Activated CD4-positive, alpha-beta T cell treated with anti-CD3 and anti-CD28 coated beads for 36 hours (primary cell): ENCODE results near the gene NDUFS2. TPM values are rescaled to one million over a fixed set of nuclear protein-coding genes. Genes with fewer than 3 reads are reported as not detected.

Experiments used
- ATAC-seq: fragments of 200-7000 bp; cut with Tn5 transposase; one replicate; pipeline ENCODE4 v1.10.0; 2021; ENCODE audit warnings: mild to moderate bottlenecking, moderate library complexity
- CTCF ChIA-PET: fragments of 350-600 bp; sonication (Branson Sonifier 250); formaldehyde crosslinking; loops from one replicate; lab custom pipeline; 2021; ENCODE audit warnings: antibody characterized with exemption; lab: Charles Lee
- POLR2A ChIA-PET: fragments of 350-600 bp; sonication (Branson Sonifier 250); formaldehyde crosslinking; loops from one replicate; lab custom pipeline; 2021; ENCODE audit warnings: antibody characterized with exemption, inconsistent platforms; lab: Charles Lee
- DNase-seq: peaks from one replicate; pipeline ENCODE4 v3.0.0-alpha.2; 2020
- H3K27ac Mint-ChIP-seq: one replicate; pipeline ENCODE4 v1.8.0; 2021; ENCODE audit warnings: mixed read lengths
- H3K27me3 Mint-ChIP-seq: one replicate; pipeline ENCODE4 v1.8.0; 2021; ENCODE audit warnings: mixed read lengths
- H3K36me3 Mint-ChIP-seq: one replicate; pipeline ENCODE4 v1.8.0; 2021; ENCODE audit warnings: low read depth, mixed read lengths
- H3K4me1 Mint-ChIP-seq: one replicate; pipeline ENCODE4 v1.8.0; 2021; ENCODE audit warnings: mixed read lengths
- H3K4me3 Mint-ChIP-seq: one replicate; pipeline ENCODE4 v1.8.0; 2021; ENCODE audit warnings: mild to moderate bottlenecking, moderate library complexity, mixed read lengths
- H3K9me3 Mint-ChIP-seq: one replicate; pipeline ENCODE4 v1.8.0; 2021; ENCODE audit warnings: low read depth, mixed read lengths
- intact Hi-C, 2 experiments: fragments of 100-400 bp; cut with DNase I in 1 of 2; cut with micrococcal nuclease in 1 of 2; formaldehyde crosslinking; loops; one replicate each; pipeline versions ENCODE4 v1.14.2 to v1.15.1; 2022 to 2024; cut with DNase I, micrococcal nuclease
- microRNA-seq: library from miRNA; unstranded; fragments of <30 nt; microRNA quantifications from one replicate; pipeline ENCODE4 v1.2.0, GENCODE V29; 2021; ENCODE audit warnings: borderline replicate concordance
- total RNA-seq, 2 experiments: library from RNA; stranded (reverse); gene quantifications; one replicate each; pipeline ENCODE4 v1.2.3, GENCODE V29; 2021

Gene NDUFS2
- total RNA-seq, 2 experiments from 2014 or later, result 71.8 to 92.0 TPM

DNA sequence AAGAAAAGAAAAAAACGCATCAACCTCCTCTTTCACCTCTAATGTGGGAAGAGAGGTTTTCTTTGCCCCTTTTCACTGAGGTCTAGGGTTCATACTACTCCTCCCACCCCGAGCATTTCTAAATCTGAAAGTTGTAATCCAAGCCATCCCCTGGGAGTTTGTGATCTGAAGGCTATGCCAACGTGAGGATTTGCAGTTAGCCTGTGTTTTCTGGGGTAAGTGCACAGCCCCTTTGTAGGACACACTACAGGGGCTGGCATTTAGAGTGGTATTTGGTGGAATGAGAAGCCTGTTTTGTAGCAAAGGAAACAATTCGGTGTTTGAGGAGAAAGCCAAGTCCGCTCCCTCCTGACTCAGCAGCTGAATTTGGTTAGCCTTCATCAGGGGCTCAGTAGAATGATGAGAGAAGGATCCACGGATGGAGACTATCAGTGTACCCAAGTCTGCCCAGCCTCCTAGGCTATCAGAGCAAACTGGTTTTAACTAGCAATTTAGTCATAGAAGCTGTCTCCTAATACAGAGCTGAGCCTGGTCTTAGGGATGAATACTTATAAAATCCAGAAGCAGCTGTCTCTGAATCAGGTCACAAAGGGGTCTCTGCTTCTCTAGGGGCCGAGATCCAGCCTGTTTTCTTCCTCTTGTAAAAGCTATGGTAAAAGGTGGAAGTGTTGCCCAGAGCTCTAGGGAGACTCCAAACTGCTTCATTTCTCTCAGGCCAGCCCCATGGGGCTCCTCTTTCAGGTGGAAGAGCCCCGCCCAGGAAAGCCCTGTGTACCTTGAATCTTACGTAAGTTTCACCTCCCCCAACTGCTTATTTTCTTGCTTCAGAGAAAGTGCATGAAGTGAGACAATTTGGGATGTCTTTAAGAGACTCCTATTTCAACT, 58.5 kb downstream of the NDUFS2 start:
- Mint-ChIP-seq H3K9me3 (peaks cover 19% of the 10 kb centered on the region), H3K36me3 (peaks cover 14% of the 10 kb centered on the region), H3K4me1 (peaks cover 8% of the 10 kb centered on the region), H3K27ac (no peak overlapping the region), H3K4me3 (no peak overlapping the region), H3K27me3 (peaks cover 54% of the 10 kb centered on the region)
- intact Hi-C loops, result no loop called here
- no peak for DNase-seq
- POLR2A ChIA-PET, result no interaction called here
- no peak for ATAC-seq
- CTCF ChIA-PET, result interaction anchor here (0.6 to 1.7 kb wide), 5 partner anchors 11 to 121 kb away, joined by 3 to 5 read pairs (median 3); no protein-coding TSS in a partner anchor

DNA sequence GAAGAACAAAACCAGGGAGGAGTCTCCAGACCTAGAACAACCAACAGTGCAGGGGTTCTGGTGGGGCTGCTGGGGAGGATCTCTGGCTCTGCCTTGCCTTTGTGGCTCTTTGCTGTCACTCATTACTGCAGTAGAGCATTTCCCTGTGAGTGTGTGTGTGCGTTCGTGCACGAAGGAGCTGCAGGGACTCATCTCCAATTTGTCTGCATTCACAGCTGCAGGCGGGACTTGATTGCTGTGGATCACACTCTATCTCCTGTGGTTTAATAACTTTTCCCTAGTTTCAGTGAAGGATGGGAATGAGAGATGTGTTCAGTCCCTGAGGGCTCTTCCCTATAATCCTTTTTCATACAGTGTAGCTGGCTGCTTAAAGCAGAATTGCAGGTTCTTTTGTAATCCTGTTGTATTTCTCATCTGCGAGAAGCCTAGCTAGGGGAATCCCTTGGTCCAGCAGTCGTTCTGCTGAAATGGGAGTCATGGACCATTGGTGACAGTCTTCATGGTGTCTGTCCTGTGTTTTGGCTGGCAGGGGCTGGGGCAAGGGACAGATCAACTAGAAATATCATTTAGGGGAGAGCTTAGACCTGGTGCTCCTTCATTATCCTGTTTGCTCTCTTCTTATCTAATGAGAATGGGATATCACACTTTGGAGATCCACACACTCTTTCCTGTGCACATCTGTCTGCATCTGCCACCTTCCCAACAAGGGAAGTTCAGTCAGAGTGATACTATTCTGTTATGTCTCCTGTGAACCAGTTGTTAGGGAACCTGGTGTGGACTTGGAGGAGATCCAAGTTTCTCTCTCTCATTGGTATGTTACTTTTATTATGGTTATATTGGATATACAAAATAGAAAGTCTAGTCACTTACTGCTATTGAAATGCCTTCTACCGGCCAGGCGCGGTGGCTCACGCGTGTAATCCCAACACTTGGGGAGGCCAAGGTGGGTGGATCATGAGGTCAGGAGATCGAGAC, 59.4 kb downstream of the NDUFS2 start:
- peaks cover 49% of the 10 kb centered on the region for H3K27me3 Mint-ChIP-seq
- DNase-seq (no peak), ATAC-seq (no peak)
- H3K27ac Mint-ChIP-seq, result no peak overlapping the region
- peaks cover 8% of the 10 kb centered on the region for H3K4me1 Mint-ChIP-seq
- H3K4me3 Mint-ChIP-seq, result no peak overlapping the region
- ChIA-PET CTCF (interaction anchor here (0.9 kb wide), 1 partner anchor 11 kb away, joined by 5 read pairs; no protein-coding TSS in a partner anchor), POLR2A (no interaction called here)
- intact Hi-C loops, result no loop called here
- peaks cover 14% of the 10 kb centered on the region for H3K36me3 Mint-ChIP-seq
- H3K9me3 Mint-ChIP-seq, result peaks cover 17% of the 10 kb centered on the region

Small RNA genes within 50 kb of the gene (microRNA-seq; reads per million reads assigned to microRNA genes)
- gene MIR5187, result 2.1 reads per million

Other genes with a start within 250 kb of the NDUFS2 start
- not detected for gene ITLN2, start 247.6 kb upstream of the NDUFS2 start, total RNA-seq
- gene F11R, start 181.2 kb upstream of the NDUFS2 start, total RNA-seq, result 10 to 100 TPM; 16.9 to 25.2 TPM
- 10 to 100 TPM; 26.0 to 42.8 TPM for gene TSTD1, start 163.4 kb upstream of the NDUFS2 start, total RNA-seq
- 10 to 100 TPM; 34.5 to 42.8 TPM for gene USF1, start 156.4 kb upstream of the NDUFS2 start, total RNA-seq
- gene ARHGAP30, start 132.5 kb upstream of the NDUFS2 start, total RNA-seq, result 100 to 1,000 TPM; 125 to 165 TPM
- not detected for gene NECTIN4, start 112.8 kb upstream of the NDUFS2 start, total RNA-seq
- under 1 TPM; 0.39 to 0.50 TPM for gene KLHDC9, start 104.0 kb upstream of the NDUFS2 start, total RNA-seq
- gene PFDN2, start 84.3 kb upstream of the NDUFS2 start, total RNA-seq, result 100 to 1,000 TPM; 108 to 136 TPM
- 10 to 100 TPM; 58.2 to 62.1 TPM for gene NIT1, start 84.3 kb upstream of the NDUFS2 start, total RNA-seq
- gene DEDD, start 69.7 kb upstream of the NDUFS2 start, total RNA-seq, result 10 to 100 TPM; 33.9 to 44.9 TPM
- gene UFC1, start 48.4 kb upstream of the NDUFS2 start, total RNA-seq, result 10 to 100 TPM; 89.2 to 98.6 TPM
- gene USP21, start 42.9 kb upstream of the NDUFS2 start, total RNA-seq, result 10 to 100 TPM; 25.1 to 32.0 TPM
- 10 to 100 TPM; 21.5 to 28.8 TPM for gene PPOX, start 35.9 kb upstream of the NDUFS2 start, total RNA-seq
- gene B4GALT3, start 24.9 kb upstream of the NDUFS2 start, total RNA-seq, result 10 to 100 TPM; 40.5 to 51.8 TPM
- gene ADAMTS4, start 3.3 kb upstream of the NDUFS2 start, total RNA-seq, result under 1 TPM; 0.40 to 0.71 TPM
- gene FCER1G, start 12.9 kb downstream of the NDUFS2 start, total RNA-seq, result 1 to 10 TPM in 1 of 2 experiments, under 1 TPM in 1; 0.98 to 2.2 TPM
- not detected for gene APOA2, start 21.3 kb downstream of the NDUFS2 start, total RNA-seq
- 10 to 100 TPM; 12.3 to 13.2 TPM for gene TOMM40L, start 23.7 kb downstream of the NDUFS2 start, total RNA-seq
- gene NR1I3, start 35.8 kb downstream of the NDUFS2 start, total RNA-seq, result not detected
- gene PCP4L1, start 56.4 kb downstream of the NDUFS2 start, total RNA-seq, result under 1 TPM; 0.21 to 0.27 TPM
- 1 to 10 TPM; 4.6 to 5.3 TPM for gene MPZ, start 107.6 kb downstream of the NDUFS2 start, total RNA-seq
- 100 to 1,000 TPM; 191 to 235 TPM for gene SDHC, start 112.0 kb downstream of the NDUFS2 start, total RNA-seq
- not detected for gene CFAP126, start 165.5 kb downstream of the NDUFS2 start, total RNA-seq